Testis (tissue), 3 donors: Measurements from ENCODE around the gene SECTM1. TPM values are rescaled to one million over a fixed set of nuclear protein-coding genes. Genes with fewer than 3 reads are reported as not detected.

Experiments used
- DNase-seq: peaks from one replicate; pipeline ENCODE4 v3.0.0-alpha.2; 2019
- H3K27ac ChIP-seq, 2 donors: fragments of 200-600 bp; sonication (generic); one replicate each; pipeline ENCODE4 v1.5.1; 2019
- H3K27me3 ChIP-seq: fragments of 200-600 bp; sonication (generic); one replicate; pipeline ENCODE4 v1.5.1; 2019
- H3K36me3 ChIP-seq: fragments of 200-600 bp; sonication (generic); one replicate; pipeline ENCODE4 v1.5.1; 2017; ENCODE audit warnings: low read depth; ENCODE audit errors: missing control alignments
- H3K4me1 ChIP-seq: fragments of 200-600 bp; sonication (generic); one replicate; pipeline ENCODE4 v1.5.1; 2019
- H3K4me3 ChIP-seq, 2 donors: fragments of 200-600 bp; sonication (generic); one replicate each; pipeline ENCODE4 v1.5.1; 2017 to 2019
- H3K9me3 ChIP-seq: fragments of 200-600 bp; sonication (generic); one replicate; pipeline ENCODE4 v1.5.1; 2017
- POLR2A ChIP-seq: fragments of 450-650 bp; IDR thresholded peaks from one replicate; pipeline ENCODE4 v1.6.1; 2017; ENCODE audit warnings: antibody characterized with exemption, mild to moderate bottlenecking, moderate library complexity
- WGBS, 2 donors: methylation state at CpG; one replicate each; pipeline ENCODE4 v1.1.5; 2018; 5-methylcytosine and 5-hydroxymethylcytosine counted together
- intact Hi-C: fragments of 100-400 bp; cut with DNase I; formaldehyde crosslinking; loops from one replicate; pipeline ENCODE4 v1.15.1; 2023; ENCODE audit warnings: low total_unique reads
- polyA plus RNA-seq: library from polyadenylated mRNA; stranded (reverse); fragments of 350-450 nt; fragmentation: Illumina TruSeq; extraction: RNeasy Lipid Tissue Mini Kit (QIAGEN cat#74804); gene quantifications from one replicate; pipeline ENCODE4 v1.2.3, GENCODE V29; 2014; ENCODE audit warnings: low read depth, low replicate concordance; ENCODE audit not compliant: insufficient read depth
- total RNA-seq, 2 donors: library from RNA; depleted of rRNA; stranded (reverse); fragments of >200 nt; gene quantifications; one replicate each; pipeline ENCODE4 v1.2.3, GENCODE V29; 2016
- TF ChIP-seq, protein P1 (sequence below), 3 experiments: fragments of 450-650 bp in 2 of 3; fragments of 200-600 bp in 1 of 3; sonication (generic) in 1 of 3; IDR thresholded peaks; one replicate each; pipeline ENCODE4 v1.5.1; 2016 to 2019; ENCODE audit warnings: antibody characterized with exemption in 3 of 3, mild to moderate bottlenecking in 2 of 3, moderate library complexity in 1 of 3

Gene SECTM1
- total and polyA plus RNA-seq, 3 donors from 2014 or later = 0.55 to 9.3 (median 5.9) TPM

DNA sequence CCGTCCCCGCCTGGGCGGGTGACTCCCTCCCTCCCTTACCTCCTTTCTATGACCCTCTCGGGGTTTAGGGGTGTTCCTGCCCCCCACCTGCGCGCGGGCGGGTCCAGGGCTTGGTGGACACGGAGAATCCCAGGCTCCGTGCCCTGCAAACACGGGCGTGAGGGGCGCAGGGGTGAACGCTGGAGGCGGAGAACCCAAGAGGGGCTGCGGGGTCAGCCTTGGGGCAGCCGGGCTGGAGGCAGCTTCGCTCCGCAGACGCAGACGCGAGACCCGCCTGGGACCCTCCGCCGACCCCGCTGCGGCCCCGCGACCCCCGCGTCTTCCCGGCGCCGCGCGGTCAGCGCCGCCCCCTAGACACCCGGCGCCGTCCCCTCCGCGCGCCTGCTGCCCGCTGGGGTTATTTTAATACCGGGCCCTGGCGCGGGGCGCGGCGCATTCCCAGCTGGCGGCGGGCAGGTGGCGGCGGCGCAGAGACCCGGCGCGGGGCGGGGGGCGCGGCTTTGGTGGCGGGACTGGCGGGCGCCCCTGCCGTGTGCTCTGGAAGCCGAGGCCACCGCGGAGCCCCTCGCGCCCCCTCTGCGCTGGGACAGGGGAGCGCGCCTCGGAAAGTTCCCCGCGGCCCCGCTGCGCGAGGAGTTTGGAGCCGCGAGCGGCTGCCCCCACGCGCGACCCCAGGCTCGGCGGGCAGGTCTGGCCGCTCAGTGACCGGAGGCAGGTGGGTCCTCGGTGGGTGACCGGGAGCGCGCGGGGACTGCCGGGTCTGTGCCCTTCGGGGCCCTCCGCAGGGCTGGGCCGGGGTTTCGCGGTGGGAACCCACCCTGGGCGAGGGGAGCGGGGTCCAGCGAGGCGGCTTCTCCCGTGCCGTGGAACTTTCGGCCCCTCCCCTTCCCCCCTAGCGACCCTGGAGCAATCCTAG, 38.0 kb upstream of the SECTM1 start, which contains the start of gene UTS2R:
UTS2R (plus strand) TSS at position 433 of the 916 bp plus-strand sequence. CDS start 2,560 bp downstream, outside the sequence.
- no peak for DNase-seq
- no peaks in the 10 kb centered on the region for H3K9me3 ChIP-seq
- 6 to 40% methylated on average over 1 to 74 of the region's 109 CpGs for WGBS, 2 donors
- no peaks in the 10 kb centered on the region for H3K4me1 ChIP-seq
- peak within 1 kb of the TSS in 1 of 2 donors; percentile 23 for H3K4me3 ChIP-seq
- no peaks in the 10 kb centered on the region for H3K36me3 ChIP-seq
- intact Hi-C loops = no loop called here
- TF ChIP-seq POLR2A = no peak
- TF ChIP-seq, protein P1, sequence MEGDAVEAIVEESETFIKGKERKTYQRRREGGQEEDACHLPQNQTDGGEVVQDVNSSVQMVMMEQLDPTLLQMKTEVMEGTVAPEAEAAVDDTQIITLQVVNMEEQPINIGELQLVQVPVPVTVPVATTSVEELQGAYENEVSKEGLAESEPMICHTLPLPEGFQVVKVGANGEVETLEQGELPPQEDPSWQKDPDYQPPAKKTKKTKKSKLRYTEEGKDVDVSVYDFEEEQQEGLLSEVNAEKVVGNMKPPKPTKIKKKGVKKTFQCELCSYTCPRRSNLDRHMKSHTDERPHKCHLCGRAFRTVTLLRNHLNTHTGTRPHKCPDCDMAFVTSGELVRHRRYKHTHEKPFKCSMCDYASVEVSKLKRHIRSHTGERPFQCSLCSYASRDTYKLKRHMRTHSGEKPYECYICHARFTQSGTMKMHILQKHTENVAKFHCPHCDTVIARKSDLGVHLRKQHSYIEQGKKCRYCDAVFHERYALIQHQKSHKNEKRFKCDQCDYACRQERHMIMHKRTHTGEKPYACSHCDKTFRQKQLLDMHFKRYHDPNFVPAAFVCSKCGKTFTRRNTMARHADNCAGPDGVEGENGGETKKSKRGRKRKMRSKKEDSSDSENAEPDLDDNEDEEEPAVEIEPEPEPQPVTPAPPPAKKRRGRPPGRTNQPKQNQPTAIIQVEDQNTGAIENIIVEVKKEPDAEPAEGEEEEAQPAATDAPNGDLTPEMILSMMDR (IDR thresholded peaks at IDR 0.05) = no peak
- no peaks in the 10 kb centered on the region for H3K27me3 ChIP-seq
- no peak within 1 kb of the TSS for H3K27ac ChIP-seq

DNA sequence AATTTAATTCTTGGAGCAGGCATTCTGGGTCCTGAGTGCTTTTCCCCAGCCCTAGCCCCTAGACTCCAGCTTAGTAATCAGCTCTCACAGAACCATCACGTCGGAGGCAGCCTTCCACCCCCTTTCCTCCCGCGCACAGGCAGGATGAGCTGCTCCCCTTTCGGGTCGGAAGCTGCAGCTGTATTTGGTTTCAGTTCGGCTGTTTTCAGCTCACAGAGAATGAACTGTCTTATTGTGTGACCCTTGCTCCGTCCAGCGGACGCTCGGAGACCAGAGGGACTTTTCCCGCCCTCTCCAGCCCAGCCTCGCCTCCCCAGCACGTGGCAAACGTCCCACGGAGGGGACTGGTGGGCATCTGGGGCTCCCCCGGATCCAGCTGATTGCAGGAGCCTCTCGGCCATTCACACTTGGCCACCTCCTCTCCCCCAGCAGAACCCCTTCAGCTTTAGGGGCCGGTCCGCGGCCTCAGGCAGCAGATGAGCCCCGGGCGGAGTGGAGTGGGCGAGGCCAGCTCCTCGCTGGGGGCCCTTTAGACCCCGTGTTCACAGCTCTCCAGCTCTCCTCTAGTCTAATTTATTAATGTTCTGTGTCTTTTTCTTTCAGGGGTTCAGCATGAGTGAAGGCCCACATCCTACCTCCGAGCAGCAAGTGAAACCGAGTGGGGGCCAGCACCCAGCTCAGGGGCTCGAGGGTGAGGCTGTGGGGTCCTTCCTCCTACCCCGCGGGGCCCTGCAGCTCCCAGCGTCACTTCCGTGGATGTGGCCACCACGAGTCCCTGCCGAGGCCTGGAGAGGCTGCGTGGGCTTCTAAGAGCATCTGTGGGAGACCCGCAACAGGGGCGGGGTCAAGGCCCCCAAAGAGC, 37.1 kb upstream of the SECTM1 start:
- Histone ChIP-seq H3K27ac (no peak overlapping the region), H3K4me1 (no peaks in the 10 kb centered on the region), H3K9me3 (no peaks in the 10 kb centered on the region), H3K27me3 (no peaks in the 10 kb centered on the region), H3K36me3 (no peaks in the 10 kb centered on the region), H3K4me3 (peak overlapping the region in 1 of 2 donors; percentile 23)
- intact Hi-C loops = no loop called here
- WGBS, 2 donors = 23 to 30% methylated on average over 15 to 38 of the region's 38 CpGs
- TF ChIP-seq POLR2A = no peak
- TF ChIP-seq, protein P1 (IDR thresholded peaks at IDR 0.05) = no peak
- no peak for DNase-seq

DNA sequence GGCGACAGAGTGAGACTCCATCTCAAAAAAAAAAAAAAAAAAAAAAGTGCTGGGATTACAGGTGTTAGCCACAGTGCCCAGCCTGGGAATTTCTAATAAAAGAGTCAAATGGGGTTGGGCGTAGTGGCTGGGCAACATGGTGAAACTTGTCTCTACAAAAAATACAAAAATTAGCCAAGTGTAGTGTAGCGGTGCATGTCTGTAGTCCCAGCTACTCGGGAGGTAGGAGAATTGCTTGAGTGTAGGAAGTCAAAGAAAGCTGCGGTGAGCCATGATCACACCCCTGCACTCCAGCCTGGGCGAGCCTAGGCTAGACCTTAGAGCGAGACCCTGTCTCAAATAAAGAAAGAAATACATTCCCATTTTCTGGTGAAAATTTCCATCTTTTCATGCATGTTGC, 35.6 kb upstream of the SECTM1 start:
- intact Hi-C loops = no loop called here
- Histone ChIP-seq H3K27ac (no peak overlapping the region), H3K4me3 (no peak overlapping the region), H3K4me1 (no peaks in the 10 kb centered on the region), H3K36me3 (no peaks in the 10 kb centered on the region), H3K27me3 (no peaks in the 10 kb centered on the region), H3K9me3 (no peaks in the 10 kb centered on the region)
- WGBS, 2 donors = 95% methylated on average over 7 of the region's 7 CpGs
- no peak for DNase-seq
- no peak for TF ChIP-seq POLR2A
- TF ChIP-seq, protein P1 (IDR thresholded peaks at IDR 0.05) = no peak

DNA sequence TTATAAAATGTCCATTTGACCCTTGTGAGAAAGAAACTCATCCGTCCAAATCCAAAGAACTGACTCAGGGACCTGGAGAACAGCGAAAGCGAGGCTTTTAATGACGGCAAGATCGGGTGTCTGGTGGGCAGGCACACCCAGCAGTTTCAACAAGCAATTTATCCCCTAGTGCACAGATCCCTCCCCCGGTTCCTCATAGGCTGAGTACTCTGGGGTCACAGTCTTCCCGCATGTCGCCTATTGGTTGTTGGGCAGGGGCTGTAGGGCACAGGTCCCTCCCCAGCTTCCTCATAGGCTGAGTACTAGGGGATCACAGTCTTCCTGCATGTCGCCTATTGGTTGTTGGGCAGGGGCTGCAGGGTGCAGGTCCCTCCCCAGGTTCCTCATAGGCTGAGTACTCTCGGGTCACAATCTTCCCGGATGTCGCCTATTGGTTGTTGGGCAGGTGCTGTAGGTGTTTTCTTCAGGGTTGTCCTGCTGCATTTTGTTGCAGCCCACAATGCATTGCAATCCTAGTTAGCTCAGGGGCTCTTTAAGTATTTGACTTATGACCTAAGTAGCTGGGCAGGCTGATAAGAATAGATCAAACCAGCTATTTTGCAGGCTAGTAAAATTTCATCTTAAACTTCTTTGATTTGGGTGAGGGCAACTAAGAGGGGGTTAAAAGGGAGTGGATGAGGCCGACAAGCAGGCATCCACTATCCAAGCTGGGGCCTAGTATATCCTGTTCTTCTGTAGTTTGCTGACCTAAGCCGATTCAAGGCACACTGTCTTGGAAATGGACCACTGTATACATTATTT, 34.4 kb upstream of the SECTM1 start:
- Histone ChIP-seq H3K4me1 (no peaks in the 10 kb centered on the region), H3K4me3 (no peak overlapping the region), H3K36me3 (no peaks in the 10 kb centered on the region), H3K9me3 (no peaks in the 10 kb centered on the region), H3K27ac (no peak overlapping the region), H3K27me3 (no peaks in the 10 kb centered on the region)
- WGBS, 2 donors = 70 to 83% methylated on average over 14 of the region's 14 CpGs
- DNase-seq = peak; percentile 48
- intact Hi-C loops = no loop called here
- TF ChIP-seq, protein P1 (IDR thresholded peaks at IDR 0.05) = no peak
